ENCODE data around the gene CETN2. TPM values are rescaled to one million over a fixed set of nuclear protein-coding genes. Genes with fewer than 3 reads are reported as not detected.

The CETN2 gene
- total RNA-seq = 10 to 100 TPM; 21.6 to 43.7 (median 28.3) TPM

- H3K9me3 ChIP-seq = no peaks in the 10 kb centered on the region
- TF ChIP-seq POLR2A (IDR thresholded peaks at IDR 0.05) (peak in 1 of 2 donors; percentile 36), EP300 (IDR thresholded peaks at IDR 0.05) (peak; percentile 37 to 57), CTCF (IDR thresholded peaks at IDR 0.05) (peak in 1 of 5 experiments; percentile 22)
- WGBS, 2 donors = 0 to 36% methylated on average over 6 to 63 of the region's 71 CpGs
- H3K27me3 ChIP-seq = no peaks in the 10 kb centered on the region
- peaks cover 0 to 33% (median 0%) of the 10 kb centered on the region in 3 donors for H3K36me3 ChIP-seq
- peak within 1 kb of the TSS in 3 of 4 donors; percentile 65 to 81 (median 71) for H3K27ac ChIP-seq
- H3K4me1 ChIP-seq = peaks cover 0 to 31% (median 0%) of the 10 kb centered on the region in 4 donors
- peak; percentile 88 to 90 for DNase-seq (ENCODE audit: low spot score in 2 of 2)
- peak within 1 kb of the TSS; percentile 44 to 73 (median 52) for H3K4me3 ChIP-seq
These were observed at the start of gene CETN2, which contains the start of gene NSDHL for GRCh38 chrX:152830312-152831305. TSS of gene CETN2 (minus strand) at chrX:152830757. CDS start at chrX:152830710, 47 bp downstream. TSS of gene NSDHL (plus strand) at chrX:152831063. CDS start at chrX:152846325, 15,262 bp downstream.

GRCh38 chrX:152878976-152879755 lies 48.6 kb upstream of the CETN2 start:
- 68% methylated on average over 15 to 16 of the region's 16 CpGs for WGBS, 2 donors
- DNase-seq (ENCODE audit: low spot score in 2 of 2) = no peak
- Histone ChIP-seq H3K36me3 (no peaks in the 10 kb centered on the region), H3K9me3 (no peaks in the 10 kb centered on the region), H3K4me3 (no peak overlapping the region), H3K4me1 (no peaks in the 10 kb centered on the region), H3K27me3 (no peaks in the 10 kb centered on the region), H3K27ac (no peak overlapping the region)
- no peak for TF ChIP-seq EP300 (IDR thresholded peaks at IDR 0.05)
- no peak for TF ChIP-seq CTCF (IDR thresholded peaks at IDR 0.05)
- TF ChIP-seq POLR2A (IDR thresholded peaks at IDR 0.05) = no peak

GRCh38 chrX:152876931-152877840 lies 46.6 kb upstream of the CETN2 start:
- TF ChIP-seq CTCF (IDR thresholded peaks at IDR 0.05) = no peak
- no peak for TF ChIP-seq EP300 (IDR thresholded peaks at IDR 0.05)
- TF ChIP-seq POLR2A (IDR thresholded peaks at IDR 0.05) = no peak
- H3K36me3 ChIP-seq = no peaks in the 10 kb centered on the region
- H3K9me3 ChIP-seq = no peaks in the 10 kb centered on the region
- no peak overlapping the region for H3K4me3 ChIP-seq
- no peak overlapping the region for H3K27ac ChIP-seq
- no peaks in the 10 kb centered on the region for H3K27me3 ChIP-seq
- DNase-seq (ENCODE audit: low spot score in 2 of 2) = no peak
- WGBS, 2 donors = 79 to 97% methylated on average over 3 to 10 of the region's 10 CpGs
- no peaks in the 10 kb centered on the region for H3K4me1 ChIP-seq

GRCh38 chrX:152873361-152873760 lies 42.8 kb upstream of the CETN2 start:
- H3K4me3 ChIP-seq = no peak overlapping the region
- H3K4me1 ChIP-seq = no peaks in the 10 kb centered on the region
- no peaks in the 10 kb centered on the region for H3K9me3 ChIP-seq
- WGBS, 2 donors = 80% methylated on average over 2 of the region's 2 CpGs; no CpG with 5 or more reads in 1 of the 2 donors
- peaks cover 0 to 26% (median 0%) of the 10 kb centered on the region in 3 donors for H3K36me3 ChIP-seq
- H3K27me3 ChIP-seq = no peaks in the 10 kb centered on the region
- DNase-seq (ENCODE audit: low spot score in 2 of 2) = no peak
- H3K27ac ChIP-seq = no peak overlapping the region
- TF ChIP-seq EP300 (IDR thresholded peaks at IDR 0.05) = no peak
- TF ChIP-seq POLR2A (IDR thresholded peaks at IDR 0.05) = no peak
- TF ChIP-seq CTCF (IDR thresholded peaks at IDR 0.05) = no peak
